Dendritic cell treated with granulocyte-macrophage colony-stimulating factor and Interleukin-4, amounts not matched to agents 40 ng/mL and 50 ng/mL, for 4 days (primary cell): ENCODE data around the gene SPATA17.

Experiments used
- H3K27ac Mint-ChIP-seq: one replicate; pipeline ENCODE4 v1.8.0; 2022; ENCODE audit warnings: mild to moderate bottlenecking, mixed read lengths
- H3K27me3 Mint-ChIP-seq: one replicate; pipeline ENCODE4 v1.8.0; 2022; ENCODE audit warnings: mild to moderate bottlenecking, mixed read lengths
- H3K36me3 Mint-ChIP-seq: one replicate; pipeline ENCODE4 v1.8.0; 2022; ENCODE audit warnings: low read depth, mixed read lengths
- H3K4me1 Mint-ChIP-seq: one replicate; pipeline ENCODE4 v1.8.0; 2022; ENCODE audit warnings: low read depth, mixed read lengths
- H3K4me3 Mint-ChIP-seq: one replicate; pipeline ENCODE4 v1.8.0; 2022; ENCODE audit warnings: mild to moderate bottlenecking, moderate library complexity, mixed read lengths
- H3K9me3 Mint-ChIP-seq: one replicate; pipeline ENCODE4 v1.8.0; 2022; ENCODE audit warnings: mixed read lengths
- intact Hi-C: fragments of 100-400 bp; cut with micrococcal nuclease; formaldehyde crosslinking; loops from one replicate; pipeline ENCODE4 v1.15.0; 2022

SPATA17 gene

DNA sequence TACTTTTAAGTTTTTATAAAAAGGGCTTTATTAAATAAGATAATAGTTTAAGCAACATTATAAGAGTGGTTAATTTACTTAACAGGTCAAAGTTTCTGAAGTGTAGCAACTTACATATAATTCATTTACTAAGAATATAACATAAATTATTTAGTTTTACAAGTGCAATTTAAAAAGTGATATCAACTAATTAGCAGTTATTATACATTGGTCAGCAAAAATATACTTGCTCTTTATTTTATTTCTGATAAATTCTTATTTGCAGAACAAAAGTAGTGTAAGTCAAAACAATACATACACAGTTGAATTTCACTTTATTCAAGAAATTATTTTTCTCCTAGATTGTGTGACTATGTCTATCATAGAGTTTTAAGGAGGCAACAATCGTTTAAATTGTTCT lies 215.6 kb downstream of the SPATA17 start:
- Mint-ChIP-seq H3K36me3 (no peaks in the 10 kb centered on the region), H3K27me3 (no peaks in the 10 kb centered on the region), H3K27ac (no peak overlapping the region), H3K4me1 (no peaks in the 10 kb centered on the region), H3K9me3 (no peaks in the 10 kb centered on the region), H3K4me3 (no peak overlapping the region)
- intact Hi-C loops = no loop called here

DNA sequence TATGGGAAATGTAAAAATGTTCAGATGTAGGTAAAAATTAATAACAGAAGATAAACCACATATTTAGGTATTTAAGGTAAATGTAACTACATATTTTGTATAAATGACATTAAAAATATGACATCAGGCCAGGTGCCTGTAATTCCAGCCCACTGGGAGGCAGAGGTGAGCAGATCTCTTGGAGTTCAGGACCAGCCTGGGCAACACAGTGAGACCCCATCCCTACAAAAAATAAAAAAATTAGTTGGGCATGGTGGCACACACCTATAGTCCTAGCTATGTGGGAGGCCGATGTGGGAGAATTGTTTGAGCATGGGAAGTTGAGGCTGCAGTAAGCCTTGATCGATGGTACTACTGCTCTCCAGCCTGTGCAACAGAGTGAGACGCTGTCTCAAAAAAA lies 216.5 kb downstream of the SPATA17 start:
- Mint-ChIP-seq H3K27me3 (no peaks in the 10 kb centered on the region), H3K36me3 (no peaks in the 10 kb centered on the region), H3K4me1 (no peaks in the 10 kb centered on the region), H3K27ac (no peak overlapping the region), H3K4me3 (no peak overlapping the region), H3K9me3 (no peaks in the 10 kb centered on the region)
- intact Hi-C loops = no loop called here

DNA sequence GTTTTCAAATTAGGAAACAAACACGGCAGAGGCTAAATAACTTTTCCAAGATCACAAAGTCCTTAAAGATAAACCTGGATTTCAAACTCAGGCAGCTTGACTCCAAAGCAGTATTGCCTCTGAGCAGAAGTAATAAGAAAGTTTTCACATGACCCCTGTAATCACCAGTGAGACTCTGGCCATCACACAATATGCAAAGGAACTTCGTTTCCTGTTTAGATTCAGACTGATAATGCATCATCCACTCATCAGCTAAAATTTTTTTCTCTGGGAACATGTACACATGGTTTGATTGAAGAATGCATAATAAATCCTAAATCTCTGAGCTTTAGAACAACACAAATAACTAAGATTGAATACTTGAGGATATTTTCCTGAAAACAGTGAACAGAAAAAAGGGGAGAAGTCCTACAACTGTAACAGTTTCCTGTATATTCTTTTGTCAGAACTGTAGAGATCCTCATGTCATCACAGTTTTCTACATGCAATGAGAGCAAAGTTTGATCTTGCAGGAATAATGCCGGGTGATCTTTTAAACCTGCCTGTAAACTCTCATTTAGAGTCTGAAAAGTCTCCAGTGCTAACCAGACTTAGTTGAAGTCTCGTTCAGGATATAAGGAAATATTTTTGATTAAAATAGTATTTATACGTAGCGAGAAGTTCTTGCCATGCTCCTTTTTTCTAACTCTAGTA lies 225.3 kb downstream of the SPATA17 start:
- intact Hi-C loops = no loop called here
- Mint-ChIP-seq H3K4me1 (no peaks in the 10 kb centered on the region), H3K36me3 (no peaks in the 10 kb centered on the region), H3K27me3 (no peaks in the 10 kb centered on the region), H3K4me3 (no peak overlapping the region), H3K27ac (no peak overlapping the region), H3K9me3 (peaks cover 10% of the 10 kb centered on the region)

DNA sequence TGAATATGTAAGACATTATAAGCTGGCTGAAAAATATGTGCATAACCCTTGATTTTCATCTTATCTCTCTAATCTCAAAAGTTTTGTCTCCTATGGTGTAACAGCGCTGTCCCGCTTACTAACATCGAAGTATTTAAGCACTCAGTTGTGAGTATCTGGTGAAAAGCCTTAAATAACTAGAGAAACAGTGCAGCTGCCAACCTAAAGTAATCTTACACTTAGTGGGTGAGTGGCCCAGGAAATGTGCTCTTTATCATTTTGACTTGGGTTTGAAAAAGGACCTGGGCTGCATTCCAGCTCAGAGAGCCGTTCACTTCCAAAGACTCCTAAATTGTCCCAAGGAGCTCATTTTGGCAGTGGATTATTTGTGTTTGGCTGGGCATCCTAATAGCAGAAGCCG lies 225.9 kb downstream of the SPATA17 start:
- no peak overlapping the region for H3K27ac Mint-ChIP-seq
- peaks cover 10% of the 10 kb centered on the region for H3K9me3 Mint-ChIP-seq
- no peaks in the 10 kb centered on the region for H3K27me3 Mint-ChIP-seq
- no peaks in the 10 kb centered on the region for H3K36me3 Mint-ChIP-seq
- no peak overlapping the region for H3K4me3 Mint-ChIP-seq
- H3K4me1 Mint-ChIP-seq = no peaks in the 10 kb centered on the region
- intact Hi-C loops = no loop called here

DNA sequence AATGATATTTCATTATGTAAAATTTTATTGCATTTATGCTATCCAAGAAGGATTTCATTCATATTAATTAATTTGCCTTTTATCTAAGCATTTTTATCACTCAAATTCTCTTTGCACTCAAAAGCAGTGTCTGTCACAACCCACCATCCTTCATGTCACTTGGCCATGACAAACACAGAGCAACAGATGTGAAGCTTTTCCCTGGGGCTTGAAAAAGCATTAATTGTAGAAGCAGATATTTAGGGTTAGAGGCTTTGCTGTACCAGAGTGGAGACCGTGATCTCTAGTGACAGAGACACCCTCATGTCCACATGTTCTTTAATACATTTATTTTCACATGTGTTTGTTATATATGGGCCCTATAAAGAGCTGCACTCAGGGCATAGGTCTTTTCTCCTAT lies 230.5 kb downstream of the SPATA17 start:
- no peaks in the 10 kb centered on the region for H3K27me3 Mint-ChIP-seq
- no peak overlapping the region for H3K27ac Mint-ChIP-seq
- H3K9me3 Mint-ChIP-seq = peaks cover 10% of the 10 kb centered on the region
- H3K4me1 Mint-ChIP-seq = no peaks in the 10 kb centered on the region
- intact Hi-C loops = no loop called here
- no peaks in the 10 kb centered on the region for H3K36me3 Mint-ChIP-seq
- H3K4me3 Mint-ChIP-seq = no peak overlapping the region

DNA sequence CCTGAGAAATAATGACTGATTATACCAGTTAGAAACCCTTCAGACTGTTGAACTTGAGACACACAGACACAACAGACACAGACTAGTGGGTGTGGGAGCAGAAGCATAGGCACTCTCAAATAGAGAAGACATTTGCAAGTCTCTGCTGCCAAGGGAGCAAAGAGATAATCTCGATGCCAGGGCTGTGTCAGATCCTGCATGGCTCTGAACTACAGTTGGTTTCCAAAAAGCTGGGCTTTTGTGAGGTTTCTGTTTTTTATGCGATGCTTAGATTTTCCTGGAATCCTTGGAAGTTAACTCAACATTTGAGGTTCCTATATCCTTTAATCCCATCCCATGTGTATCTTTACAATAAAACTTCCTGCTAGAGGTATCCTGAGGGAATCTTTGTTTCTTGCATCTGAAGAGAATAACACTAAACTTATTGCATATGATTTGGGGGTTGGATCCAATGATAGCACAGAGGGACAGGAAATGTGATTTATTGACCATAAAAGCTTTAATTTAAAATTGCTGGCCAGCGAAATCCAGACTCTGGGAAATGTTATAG lies 236.4 kb downstream of the SPATA17 start:
- H3K4me1 Mint-ChIP-seq = no peaks in the 10 kb centered on the region
- H3K27me3 Mint-ChIP-seq = no peaks in the 10 kb centered on the region
- no peak overlapping the region for H3K4me3 Mint-ChIP-seq

DNA sequence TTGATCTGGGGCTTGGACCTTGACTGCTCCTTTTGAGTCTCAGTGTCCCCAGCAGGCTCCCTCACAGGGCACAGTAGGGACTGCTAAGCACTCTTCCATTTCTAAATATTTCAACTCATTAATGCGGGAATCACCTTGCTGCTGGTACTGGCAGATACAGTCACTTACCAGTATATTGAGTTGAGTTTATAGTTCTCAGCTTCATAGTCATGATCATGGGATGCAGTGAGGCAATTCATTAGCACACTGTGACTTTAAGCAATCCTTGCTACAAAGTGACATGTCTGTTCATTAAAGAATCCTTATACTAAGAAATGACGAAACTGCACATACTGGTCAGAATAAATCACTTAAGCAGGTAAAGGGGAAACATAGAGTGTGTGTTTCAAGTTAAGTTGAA lies 240.8 kb downstream of the SPATA17 start:
- H3K27ac Mint-ChIP-seq = no peak overlapping the region
- H3K36me3 Mint-ChIP-seq = no peaks in the 10 kb centered on the region
- no peaks in the 10 kb centered on the region for H3K9me3 Mint-ChIP-seq
- no peak overlapping the region for H3K4me3 Mint-ChIP-seq
- intact Hi-C loops = no loop called here
- H3K4me1 Mint-ChIP-seq = no peaks in the 10 kb centered on the region
- no peaks in the 10 kb centered on the region for H3K27me3 Mint-ChIP-seq

More for the DNA sequence above, 236.4 kb downstream of the SPATA17 start:
- intact Hi-C loops = no loop called here
- Mint-ChIP-seq H3K9me3 (no peaks in the 10 kb centered on the region), H3K36me3 (no peaks in the 10 kb centered on the region), H3K27ac (no peak overlapping the region)

DNA sequence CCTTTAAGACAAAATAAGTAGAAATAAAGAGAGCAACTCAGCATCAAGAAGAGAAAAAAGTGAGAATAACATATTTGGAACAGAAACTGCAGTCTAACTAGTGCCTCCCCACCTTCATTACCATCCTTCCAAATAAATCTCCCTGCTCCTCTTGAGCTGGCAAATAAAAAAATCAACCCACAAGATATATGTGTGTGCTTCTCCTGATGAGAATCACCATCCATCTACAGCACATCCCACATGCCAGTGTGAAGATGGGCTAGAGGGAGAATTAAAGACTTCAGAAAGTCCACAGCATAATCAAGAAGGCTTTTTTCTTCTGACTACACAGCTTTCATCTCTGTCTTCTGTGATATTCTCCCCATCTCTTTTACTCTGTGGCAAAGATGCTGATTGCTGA lies 244.1 kb downstream of the SPATA17 start:
- no peak overlapping the region for H3K27ac Mint-ChIP-seq
- H3K36me3 Mint-ChIP-seq = no peaks in the 10 kb centered on the region
- intact Hi-C loops = no loop called here
- H3K4me3 Mint-ChIP-seq = no peak overlapping the region
- H3K4me1 Mint-ChIP-seq = no peaks in the 10 kb centered on the region
- no peaks in the 10 kb centered on the region for H3K9me3 Mint-ChIP-seq
- H3K27me3 Mint-ChIP-seq = no peaks in the 10 kb centered on the region

DNA sequence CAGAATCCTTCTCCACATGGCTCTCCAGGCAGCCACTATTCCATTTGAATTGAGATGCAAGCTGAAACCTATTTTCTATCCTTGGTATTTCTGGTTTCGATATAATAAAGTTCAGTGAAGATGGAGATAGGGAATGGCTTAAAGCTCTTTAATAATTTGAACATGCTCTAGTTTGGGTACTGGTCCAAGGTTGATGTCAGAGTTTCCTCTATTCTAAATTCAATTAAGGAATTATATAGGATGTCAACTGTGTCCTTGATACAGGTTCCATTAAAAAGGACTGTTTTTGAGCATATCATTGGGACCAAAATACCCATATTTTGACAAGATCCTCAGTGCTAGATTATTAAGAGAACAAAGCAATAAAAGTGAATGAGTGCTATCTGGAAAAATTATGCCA lies 245.3 kb downstream of the SPATA17 start:
- intact Hi-C loops = no loop called here
- Mint-ChIP-seq H3K27ac (no peak overlapping the region), H3K36me3 (no peaks in the 10 kb centered on the region)

DNA sequence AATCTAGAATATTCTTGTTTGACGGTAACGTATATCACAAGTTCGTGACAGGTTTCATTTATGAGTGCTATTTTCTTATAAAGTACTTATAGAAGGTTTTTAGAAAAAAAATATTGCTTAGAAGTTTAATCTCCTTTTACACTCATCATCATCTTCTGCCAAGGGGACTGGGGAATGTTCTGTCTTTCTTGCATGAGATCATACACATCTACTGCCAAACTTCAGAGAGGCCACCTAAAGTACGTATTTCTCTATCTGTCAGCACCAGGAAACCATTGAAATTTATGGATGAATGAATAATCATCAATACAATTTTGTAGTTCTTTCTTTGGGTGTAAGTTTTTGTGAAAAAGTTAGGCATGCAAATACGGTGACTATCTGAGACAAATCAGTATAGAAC lies 245.8 kb downstream of the SPATA17 start:
- H3K27ac Mint-ChIP-seq = no peak overlapping the region
- no peaks in the 10 kb centered on the region for H3K27me3 Mint-ChIP-seq
- no peaks in the 10 kb centered on the region for H3K9me3 Mint-ChIP-seq
- H3K4me3 Mint-ChIP-seq = no peak overlapping the region
- no peaks in the 10 kb centered on the region for H3K4me1 Mint-ChIP-seq
- no peaks in the 10 kb centered on the region for H3K36me3 Mint-ChIP-seq
- intact Hi-C loops = no loop called here

More for the DNA sequence above, 245.3 kb downstream of the SPATA17 start:
- H3K4me1 Mint-ChIP-seq = no peaks in the 10 kb centered on the region
- H3K9me3 Mint-ChIP-seq = no peaks in the 10 kb centered on the region
- no peak overlapping the region for H3K4me3 Mint-ChIP-seq
- no peaks in the 10 kb centered on the region for H3K27me3 Mint-ChIP-seq

DNA sequence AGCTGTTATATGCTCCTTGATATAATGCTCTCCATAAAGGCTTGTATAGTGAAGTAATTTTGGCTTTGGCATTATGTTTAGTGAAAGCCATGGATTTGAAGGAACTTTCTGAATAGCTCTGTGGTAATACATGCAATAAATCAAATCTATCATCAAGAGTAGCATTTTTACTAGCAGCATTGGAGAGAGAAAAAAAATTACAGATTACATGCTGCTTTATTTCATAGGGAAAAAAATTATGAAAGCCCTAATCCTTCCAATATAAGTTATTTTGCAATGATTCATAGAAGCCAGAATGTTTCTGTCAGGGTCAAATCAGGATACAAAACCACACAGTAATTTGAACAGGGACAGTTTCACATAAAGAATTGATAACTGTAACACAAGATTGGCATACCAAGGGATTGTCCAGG lies 250.0 kb downstream of the SPATA17 start:
- Mint-ChIP-seq H3K27me3 (no peaks in the 10 kb centered on the region), H3K36me3 (no peaks in the 10 kb centered on the region), H3K9me3 (no peaks in the 10 kb centered on the region), H3K4me3 (no peak overlapping the region), H3K4me1 (no peaks in the 10 kb centered on the region), H3K27ac (no peak overlapping the region)
- intact Hi-C loops = no loop called here

DNA sequence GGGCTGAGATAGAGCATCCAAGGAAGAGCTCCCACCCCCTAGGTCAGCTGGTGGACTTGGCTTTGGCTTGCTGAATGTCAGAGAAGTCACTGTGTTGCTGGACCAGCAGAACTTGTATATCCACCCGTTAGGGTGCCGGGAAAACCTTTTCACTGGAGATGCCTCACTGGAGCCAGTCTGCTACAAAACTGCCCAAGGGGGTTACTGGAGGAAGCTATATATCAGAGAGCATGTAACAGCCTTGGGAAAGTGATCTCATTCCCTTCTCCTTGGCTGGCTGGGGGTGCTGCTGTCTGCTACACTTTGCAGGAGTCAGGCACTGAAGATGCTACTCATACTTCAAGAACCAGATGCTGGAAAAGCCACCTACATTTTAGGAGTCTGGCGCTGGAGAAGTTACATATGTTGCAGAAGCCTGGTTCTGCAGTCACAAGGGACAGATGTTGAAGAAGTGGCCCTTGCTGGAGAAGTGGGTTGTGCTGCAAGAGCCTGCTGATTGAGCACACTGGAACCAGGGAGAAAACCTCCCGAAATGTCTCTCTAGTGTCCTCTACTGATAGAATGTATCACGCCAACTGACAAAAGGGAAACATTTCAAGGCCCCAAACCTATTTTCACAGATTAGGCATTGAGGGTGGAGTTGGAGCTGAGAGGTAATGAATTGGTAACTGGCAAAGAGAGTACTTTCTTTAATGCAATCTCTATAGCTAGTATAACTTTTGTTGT lies 250.6 kb downstream of the SPATA17 start:
- intact Hi-C loops = no loop called here
- H3K9me3 Mint-ChIP-seq = no peaks in the 10 kb centered on the region
- H3K4me1 Mint-ChIP-seq = no peaks in the 10 kb centered on the region
- H3K36me3 Mint-ChIP-seq = no peaks in the 10 kb centered on the region
- no peaks in the 10 kb centered on the region for H3K27me3 Mint-ChIP-seq
- H3K27ac Mint-ChIP-seq = no peak overlapping the region
- no peak overlapping the region for H3K4me3 Mint-ChIP-seq

DNA sequence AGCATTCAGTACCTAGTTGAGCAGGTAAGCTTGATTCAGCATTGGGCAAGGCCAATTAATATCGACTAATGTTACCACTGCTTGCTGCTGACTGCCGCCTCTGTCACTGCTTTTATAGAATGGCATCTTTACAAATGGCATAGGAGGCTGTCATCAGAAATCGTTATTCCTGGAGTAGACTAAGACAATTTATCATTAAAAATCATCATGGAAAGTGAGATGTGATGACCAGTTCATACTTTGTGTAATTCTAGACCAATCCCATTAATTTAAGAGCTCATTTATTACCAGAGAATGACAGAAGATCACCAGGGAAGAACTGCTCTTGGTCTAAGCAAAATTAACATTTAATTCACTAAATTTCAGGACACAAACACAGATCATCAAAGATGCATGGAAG lies 254.0 kb downstream of the SPATA17 start:
- Mint-ChIP-seq H3K9me3 (no peaks in the 10 kb centered on the region), H3K36me3 (no peaks in the 10 kb centered on the region), H3K4me1 (no peaks in the 10 kb centered on the region), H3K27me3 (no peaks in the 10 kb centered on the region), H3K4me3 (no peak overlapping the region), H3K27ac (no peak overlapping the region)
- intact Hi-C loops = no loop called here

DNA sequence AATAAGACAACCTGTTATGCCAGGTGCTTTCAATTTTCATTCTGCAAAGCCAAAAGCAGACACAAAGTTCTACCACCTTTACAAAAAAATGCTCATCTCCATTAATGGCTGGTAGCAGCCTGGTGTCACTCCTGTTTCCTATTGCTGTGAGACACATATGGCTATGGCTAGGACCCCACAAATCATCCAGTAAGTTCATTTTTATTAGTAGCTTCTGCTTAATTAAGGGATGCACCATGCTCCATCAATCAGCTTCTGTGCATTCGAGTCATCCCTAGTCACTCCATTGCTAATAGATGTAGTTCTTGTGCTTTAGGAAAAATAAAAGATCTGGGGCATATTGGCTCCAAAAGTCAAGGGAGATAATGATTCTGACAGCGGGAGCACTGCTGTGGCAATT lies 257.2 kb downstream of the SPATA17 start:
- intact Hi-C loops = no loop called here
- H3K27ac Mint-ChIP-seq = no peak overlapping the region
- no peaks in the 10 kb centered on the region for H3K36me3 Mint-ChIP-seq
- no peaks in the 10 kb centered on the region for H3K9me3 Mint-ChIP-seq
- H3K4me1 Mint-ChIP-seq = no peaks in the 10 kb centered on the region
- no peak overlapping the region for H3K4me3 Mint-ChIP-seq
- no peaks in the 10 kb centered on the region for H3K27me3 Mint-ChIP-seq
